HG03520 (cell line): Measurements from ENCODE around the gene ZNF22.

Source experiments
- ATAC-seq: cut with Tn5 transposase; IDR thresholded peaks from one replicate; pipeline ENCODE4 v1.9.1; 2021; ENCODE audit warnings: mild to moderate bottlenecking, moderate library complexity; ENCODE audit not compliant: unreplicated experiment

ZNF22 gene

GRCh38 chr10:44988957-44989585 is 11.7 kb upstream of the ZNF22 start:
- ATAC-seq = no peak

GRCh38 chr10:44989597-44990301 is 11.0 kb upstream of the ZNF22 start:
- no peak for ATAC-seq

- ATAC-seq = no peak
Measured at GRCh38 chr10:44990302-44990655, 10.4 kb upstream of the ZNF22 start.

GRCh38 chr10:44990965-44991364 is 9.8 kb upstream of the ZNF22 start:
- no peak for ATAC-seq

- no peak for ATAC-seq
Measured at GRCh38 chr10:44991571-44991970, 9.2 kb upstream of the ZNF22 start.

- no peak for ATAC-seq
Measured at GRCh38 chr10:44992070-44992731, 8.5 kb upstream of the ZNF22 start.

GRCh38 chr10:44992732-44993225 is 7.9 kb upstream of the ZNF22 start:
- no peak for ATAC-seq

GRCh38 chr10:44993226-44993921 is 7.3 kb upstream of the ZNF22 start:
- ATAC-seq = no peak

GRCh38 chr10:44993922-44994751 is 6.6 kb upstream of the ZNF22 start:
- no peak for ATAC-seq

GRCh38 chr10:44994752-44995530 is 5.8 kb upstream of the ZNF22 start:
- no peak for ATAC-seq

- ATAC-seq = no peak
Measured at GRCh38 chr10:44995581-44995913, 5.2 kb upstream of the ZNF22 start.

GRCh38 chr10:44995914-44996669 is 4.6 kb upstream of the ZNF22 start:
- ATAC-seq = no peak

GRCh38 chr10:44997105-44997748 is 3.5 kb upstream of the ZNF22 start:
- ATAC-seq = no peak

GRCh38 chr10:44998146-44998631 is 2.5 kb upstream of the ZNF22 start:
- no peak for ATAC-seq

- ATAC-seq = no peak
Measured at GRCh38 chr10:45000138-45000751, 478 bp upstream of the ZNF22 start.

GRCh38 chr10:45001381-45002148 is 842 bp downstream of the ZNF22 start:
- peak; percentile 79 for ATAC-seq

- no peak for ATAC-seq
Measured at GRCh38 chr10:45003432-45004000, 2.8 kb downstream of the ZNF22 start.
